Stimulated activated CD4-positive, alpha-beta T cell treated with anti-CD3 and anti-CD28 coated beads, Interleukin-12 subunit alpha, Interleukin-12 subunit beta, amount 100 ng/mL, for 24 hours (primary cell): ENCODE data around the gene ARID1B.

Source experiments
- DNase-seq, 2 experiments: peaks; one replicate each; pipeline ENCODE4 v3.0.0-alpha.2; 2020; ENCODE audit warnings: low read depth in 2 of 2

ARID1B gene

DNA sequence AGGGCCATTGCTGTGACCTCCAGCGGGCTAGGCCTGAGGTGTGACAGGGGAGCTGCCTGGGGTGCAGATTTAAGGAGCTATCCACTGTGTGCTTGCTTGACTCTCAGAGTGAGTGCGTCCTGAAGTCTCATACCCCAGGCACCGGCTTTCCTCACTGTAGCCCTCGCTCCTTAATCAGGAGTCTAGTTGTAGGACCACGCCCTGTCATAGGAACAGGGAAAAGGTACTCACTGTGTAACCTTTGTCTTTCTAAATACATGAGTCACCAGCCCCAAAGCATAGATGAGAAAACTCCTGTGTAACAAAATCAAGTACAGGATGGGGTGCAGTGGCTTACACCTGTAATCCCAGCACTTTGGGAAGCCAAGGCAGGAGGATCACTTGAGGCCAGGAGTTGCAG, 404.5 kb downstream of the ARID1B start:
- no peak for DNase-seq

DNA sequence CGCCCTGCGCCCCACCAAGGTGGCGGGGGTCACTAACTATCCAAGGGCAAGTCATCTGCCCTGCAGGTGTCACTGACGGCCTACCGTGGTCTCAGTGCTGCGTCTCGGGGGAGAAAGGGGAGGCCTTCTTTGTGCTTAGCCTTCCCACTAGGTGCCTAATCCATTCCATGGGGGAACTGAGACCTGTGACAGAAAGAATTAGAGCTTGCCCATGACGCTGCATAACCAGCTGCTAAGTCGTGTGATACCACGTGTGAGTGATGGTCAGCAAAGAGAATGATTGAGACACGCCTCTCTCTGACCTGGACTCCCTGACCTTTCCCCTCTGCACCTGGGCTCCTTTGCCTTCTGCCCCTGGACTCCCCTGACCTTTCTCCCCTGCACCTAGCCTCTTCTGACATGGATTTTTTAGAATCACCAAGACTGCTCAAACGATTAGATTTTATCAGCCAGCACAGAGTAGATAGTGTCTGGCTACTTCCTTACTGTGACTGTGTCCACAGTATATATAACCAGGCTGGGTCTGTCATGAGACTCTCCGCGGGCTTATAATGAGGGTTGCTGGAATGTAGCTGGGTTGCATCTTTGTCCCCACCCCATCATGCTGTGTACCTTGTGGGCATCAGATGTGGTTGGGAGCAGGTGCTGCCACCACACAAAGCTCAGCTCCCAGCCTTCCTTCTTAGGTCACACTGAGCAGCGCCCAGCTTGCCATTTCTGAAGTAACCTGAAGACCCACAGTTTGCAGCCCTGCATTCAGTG, 405.5 kb downstream of the ARID1B start:
- DNase-seq, result no peak

DNA sequence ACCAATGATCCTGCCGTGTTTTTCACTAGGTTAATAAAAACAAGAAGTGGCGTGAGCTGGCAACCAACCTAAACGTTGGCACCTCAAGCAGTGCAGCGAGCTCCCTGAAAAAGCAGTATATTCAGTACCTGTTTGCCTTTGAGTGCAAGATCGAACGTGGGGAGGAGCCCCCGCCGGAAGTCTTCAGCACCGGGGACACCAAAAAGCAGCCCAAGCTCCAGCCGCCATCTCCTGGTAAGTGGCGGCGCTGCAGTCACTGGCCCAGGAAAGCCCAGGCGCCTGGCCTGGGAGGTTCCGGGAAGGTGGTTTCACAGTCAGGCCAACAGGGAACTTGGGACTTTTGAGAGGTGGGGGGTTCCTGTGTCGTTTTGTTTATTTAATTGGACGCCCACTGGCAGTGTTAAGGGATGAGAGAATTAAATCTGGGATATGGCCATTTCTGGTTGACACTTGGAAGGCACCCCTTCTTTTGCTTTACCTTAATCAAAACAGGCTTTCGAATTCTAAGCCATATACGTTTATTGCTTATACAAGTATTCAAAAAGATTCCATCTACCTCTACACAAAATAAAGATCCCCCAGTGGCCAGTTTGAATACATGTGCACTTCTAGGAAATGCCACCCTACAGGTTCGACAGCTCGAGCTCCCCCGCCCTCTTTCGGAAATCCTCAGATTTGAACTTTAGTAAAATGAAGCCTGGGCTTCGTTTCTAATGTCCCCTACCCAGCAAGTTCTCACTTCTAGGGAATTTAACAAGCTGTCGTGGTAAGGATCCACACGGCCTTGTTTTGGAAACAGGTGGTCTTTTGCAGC, 407.2 kb downstream of the ARID1B start:
- DNase-seq, result peak; percentile 26 to 36

DNA sequence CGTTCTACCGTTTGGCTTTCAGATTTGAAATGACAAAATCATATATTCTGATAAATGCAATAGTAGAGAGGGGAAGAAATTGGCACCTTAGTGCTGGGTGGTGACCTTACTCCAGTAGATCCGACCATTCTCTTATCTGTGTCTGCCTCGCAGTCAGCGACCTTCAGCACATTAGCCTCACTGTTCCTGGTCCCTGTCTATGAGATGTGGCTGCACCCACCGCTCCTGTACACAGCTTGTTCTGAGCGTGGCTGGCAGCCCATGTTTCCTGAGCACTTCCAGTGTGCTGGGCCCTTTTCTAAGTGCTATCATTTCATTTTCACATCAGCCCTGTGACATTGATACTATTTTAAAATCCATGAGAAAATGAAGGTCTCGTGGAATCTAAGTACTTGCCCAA, 408.0 kb downstream of the ARID1B start:
- no peak for DNase-seq

DNA sequence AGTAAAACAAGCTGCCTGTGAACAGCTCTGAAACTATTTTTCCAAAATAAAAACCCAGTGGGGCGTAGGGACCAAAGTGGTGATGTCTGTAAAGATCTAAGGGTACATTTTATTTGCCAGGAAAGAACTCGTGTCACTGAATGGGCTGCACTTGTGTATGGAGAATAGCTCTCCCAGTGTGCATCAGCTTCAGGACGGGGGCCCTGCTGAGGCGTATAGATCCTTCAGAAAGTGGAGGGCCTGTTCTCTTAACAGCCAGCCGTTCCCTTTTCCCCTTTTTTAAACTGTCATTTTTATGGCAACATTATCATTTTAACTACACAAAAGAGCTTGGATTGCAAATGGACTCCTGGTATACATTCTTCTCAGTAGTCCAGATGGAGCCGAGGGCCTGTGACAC, 408.8 kb downstream of the ARID1B start:
- no peak for DNase-seq

DNA sequence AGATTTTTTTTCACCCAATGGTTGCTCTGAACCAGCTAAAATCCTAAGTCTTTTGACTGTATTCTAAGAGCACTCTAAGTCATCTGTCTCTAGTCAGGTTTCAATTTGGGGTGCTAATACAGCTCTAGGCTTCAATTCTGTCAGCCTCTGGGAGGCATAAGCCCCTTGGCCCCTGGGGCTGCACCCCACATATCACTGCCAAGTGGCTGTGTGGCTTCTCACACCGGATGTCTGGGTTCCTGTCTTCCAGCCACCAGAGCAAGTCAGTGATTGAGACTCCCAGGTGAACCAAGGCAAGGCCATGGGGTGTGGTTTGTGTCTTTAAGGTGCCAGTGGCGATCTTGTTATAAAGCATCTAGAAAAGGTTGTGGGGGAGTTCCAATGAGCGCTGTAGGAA, 409.6 kb downstream of the ARID1B start:
- no peak for DNase-seq

DNA sequence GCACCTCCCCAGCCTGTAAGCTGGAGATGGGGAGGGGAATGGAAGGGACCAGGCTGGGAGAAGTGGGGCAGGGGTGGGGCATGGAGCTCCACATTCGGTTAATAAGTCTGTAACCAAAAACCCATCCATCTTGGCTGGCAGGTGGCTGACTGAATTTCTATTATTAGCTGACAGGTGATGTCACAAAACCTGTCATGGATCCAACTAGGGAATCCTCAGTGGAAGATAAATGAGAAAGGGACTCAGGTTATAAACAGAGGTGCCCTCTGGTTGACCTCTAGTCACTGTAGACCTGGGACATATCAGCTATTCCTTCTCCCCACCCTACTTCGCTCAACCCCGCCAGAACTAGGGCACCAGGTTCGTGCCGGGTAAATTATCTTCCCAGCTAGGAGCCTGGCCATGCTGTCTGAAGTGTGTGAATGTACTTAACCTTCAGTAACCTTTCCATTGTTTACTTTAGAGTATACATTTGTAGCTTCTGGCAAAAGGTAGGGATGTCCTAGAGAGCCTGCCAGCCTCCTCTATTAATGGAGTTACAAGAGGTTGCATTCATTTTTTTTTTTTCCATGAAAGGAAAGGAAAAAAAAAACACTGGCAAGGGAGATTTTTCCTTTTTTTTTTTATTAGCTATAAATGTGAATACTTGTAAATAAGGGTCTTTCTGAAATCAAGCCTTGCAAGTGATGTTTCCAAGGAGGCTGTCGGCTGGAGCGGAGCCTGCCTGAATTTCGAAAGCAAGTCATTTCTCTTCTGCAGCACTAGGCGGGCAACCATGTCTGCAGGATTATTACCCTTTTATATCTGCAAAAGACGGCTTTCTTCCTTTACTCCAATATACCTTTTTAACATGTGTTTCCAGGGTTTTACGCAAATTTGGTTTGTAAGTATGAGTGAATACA, 410.3 kb downstream of the ARID1B start:
- no peak for DNase-seq

DNA sequence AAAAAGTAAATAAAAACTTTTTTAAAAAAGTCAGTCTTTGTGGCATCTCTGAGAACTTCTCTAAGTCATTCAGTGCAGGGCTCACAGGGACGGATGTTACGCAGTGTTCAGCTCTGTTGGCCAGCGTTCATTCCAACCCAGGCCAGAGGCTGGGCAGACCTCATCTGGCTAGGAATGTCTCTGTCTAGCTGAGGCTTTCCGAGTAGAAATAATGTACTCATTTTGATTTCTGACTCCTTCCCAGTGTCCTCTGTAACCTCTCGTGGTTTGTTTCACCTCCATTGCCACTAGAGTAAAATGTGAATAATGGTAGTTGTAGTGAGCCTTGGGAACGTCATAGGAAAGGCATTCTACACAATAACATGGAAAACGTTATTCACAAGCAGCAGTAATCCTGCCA, 411.0 kb downstream of the ARID1B start:
- DNase-seq, result no peak

DNA sequence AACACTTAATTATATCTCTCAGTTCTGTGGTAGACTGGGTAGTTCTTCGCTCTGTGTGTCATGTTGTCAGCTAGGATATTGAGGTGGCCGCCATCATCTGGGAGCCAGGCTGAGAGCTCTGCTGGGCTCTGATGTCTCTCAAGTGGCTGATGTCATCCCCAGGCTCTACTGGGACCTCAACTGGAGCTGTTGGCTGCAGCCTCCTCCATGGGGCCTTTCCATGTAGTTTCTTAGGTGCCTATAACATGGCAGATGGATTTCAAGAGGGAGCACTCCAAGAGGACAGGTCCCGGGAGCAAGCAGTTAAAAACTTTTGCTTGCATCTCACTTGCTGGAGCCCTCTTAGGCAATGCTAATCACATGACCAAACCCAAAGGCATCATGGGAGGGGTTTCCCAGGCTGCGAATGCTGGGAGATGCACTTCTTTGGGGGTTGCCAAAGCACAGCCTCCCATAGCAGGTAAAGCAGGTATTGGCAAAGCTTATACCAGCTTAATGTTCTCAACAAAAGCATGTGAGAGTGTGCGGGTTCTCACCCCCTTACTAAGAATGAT, 416.3 kb downstream of the ARID1B start:
- no peak for DNase-seq

DNA sequence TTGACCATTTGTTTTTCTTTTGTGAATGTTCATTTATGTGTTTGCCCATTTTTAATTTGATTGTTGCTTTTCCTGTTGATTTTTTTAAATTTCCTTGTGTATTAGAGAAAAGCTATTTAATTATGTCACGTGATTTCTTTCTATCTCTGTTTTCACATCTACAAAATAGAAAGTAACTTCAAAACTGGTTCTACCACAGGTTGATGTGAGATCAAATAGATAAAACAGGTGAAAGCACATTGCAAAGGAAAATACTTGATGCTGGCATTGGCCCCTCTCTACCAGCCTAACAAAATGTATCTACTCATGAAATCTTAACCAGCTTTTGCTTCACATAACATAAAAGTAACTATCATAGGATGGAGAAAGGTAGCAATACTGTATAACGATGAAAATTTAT, 416.9 kb downstream of the ARID1B start:
- no peak for DNase-seq

DNA sequence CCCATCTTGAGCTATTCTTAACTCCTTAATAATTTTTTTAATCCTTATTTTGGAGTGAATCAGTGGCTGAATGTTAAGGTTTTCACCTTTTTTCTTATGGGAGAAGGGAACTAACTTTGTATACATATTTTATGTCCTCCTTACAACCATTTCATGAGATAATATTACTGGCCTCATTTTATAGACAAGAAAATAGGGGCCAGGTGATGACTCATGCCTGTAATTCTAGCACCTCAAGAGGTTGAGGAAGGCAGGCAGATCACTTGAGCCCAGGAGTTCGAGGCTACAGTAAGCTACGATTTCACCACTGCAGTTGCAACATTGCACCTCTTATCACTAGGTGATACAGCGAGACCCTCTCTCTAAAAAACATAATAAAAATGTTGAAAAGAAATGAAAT, 417.5 kb downstream of the ARID1B start:
- DNase-seq, result no peak

DNA sequence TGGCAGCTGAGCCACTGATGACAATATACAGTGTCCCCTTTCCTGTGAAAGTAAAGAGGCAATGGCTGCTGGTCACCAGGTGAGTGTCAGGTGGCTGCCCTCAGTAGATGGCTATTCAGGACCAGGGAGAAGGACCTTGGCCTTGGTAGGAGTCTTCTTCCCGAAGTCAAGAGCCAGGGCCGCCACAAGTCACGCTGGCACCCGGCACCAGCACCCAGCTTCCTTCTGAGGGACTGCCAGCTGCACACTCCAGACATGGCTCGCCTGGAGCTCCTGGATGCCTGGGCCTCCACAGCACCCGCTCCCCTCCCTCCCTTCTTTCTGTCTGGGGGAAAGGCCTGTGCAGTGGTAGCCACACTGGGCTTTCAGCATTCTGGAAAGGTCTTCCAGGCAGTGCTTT, 419.2 kb downstream of the ARID1B start:
- no peak for DNase-seq

DNA sequence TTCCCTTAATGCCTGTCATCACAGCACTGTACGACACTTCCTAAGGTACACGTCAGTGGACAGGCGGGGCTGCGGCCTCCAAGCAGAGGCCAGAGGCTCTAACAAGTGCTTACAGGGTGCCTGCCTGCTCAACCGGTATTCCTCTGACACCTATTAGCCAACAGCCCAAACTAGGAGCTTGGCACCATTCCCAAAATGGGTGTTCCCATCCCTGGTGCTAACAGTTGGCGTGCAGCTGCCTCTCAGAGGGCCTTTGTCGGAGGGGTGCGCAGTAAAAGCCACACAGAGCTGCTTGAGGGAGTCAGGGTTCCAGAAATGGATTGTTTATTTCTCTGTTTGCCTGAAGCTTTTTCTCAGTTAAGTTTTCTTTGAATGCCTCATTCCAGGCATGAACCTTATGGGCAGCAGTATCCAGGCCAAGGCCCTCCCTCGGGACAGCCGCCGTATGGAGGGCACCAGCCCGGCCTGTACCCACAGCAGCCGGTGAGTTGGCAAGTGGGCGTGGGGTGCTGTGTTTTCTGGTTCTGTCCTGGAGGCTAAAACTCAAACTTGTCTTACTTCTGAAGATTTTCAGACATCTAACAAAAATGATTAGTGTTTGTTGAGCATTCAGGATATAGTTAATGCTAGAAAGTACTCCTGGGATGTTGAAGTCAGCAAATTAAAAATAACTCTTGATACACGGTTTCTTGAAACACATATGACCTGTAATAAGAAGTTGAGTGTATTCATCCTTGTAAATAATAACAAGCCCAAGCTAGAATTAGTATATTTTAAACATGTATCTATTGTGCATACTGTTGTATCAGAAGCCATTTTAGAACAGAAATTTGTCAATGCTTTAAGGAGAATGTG, 421.5 kb downstream of the ARID1B start:
- DNase-seq, result no peak

DNA sequence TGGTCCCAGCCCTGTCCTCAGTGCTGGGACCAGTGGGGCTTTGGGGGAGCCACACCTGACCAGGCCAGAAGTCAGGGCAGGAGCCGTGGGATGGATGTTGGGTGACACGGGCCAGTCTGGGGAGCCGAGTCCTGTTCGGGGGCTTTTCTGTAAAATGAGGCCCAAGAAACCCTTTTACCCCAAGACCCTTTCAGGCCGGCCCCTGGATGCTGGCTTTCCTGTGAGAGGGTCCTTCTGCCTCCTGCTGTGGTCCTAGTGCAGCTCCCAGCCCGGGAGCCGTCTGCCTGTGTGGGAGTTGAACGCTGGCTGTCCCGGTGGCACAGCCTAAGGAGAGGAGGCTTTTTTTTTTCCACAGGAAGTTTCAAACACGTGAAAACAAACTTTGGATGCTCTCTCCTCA, 422.9 kb downstream of the ARID1B start:
- DNase-seq, result no peak

DNA sequence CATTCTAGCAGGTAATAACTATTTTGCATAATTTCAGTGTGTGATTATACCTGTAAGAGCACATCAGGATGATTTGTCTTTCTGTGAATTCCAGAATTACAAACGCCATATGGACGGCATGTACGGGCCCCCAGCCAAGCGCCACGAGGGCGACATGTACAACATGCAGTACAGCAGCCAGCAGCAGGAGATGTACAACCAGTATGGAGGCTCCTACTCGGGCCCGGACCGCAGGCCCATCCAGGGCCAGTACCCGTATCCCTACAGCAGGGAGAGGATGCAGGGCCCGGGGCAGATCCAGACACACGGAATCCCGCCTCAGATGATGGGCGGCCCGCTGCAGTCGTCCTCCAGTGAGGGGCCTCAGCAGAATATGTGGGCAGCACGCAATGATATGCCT, 423.4 kb downstream of the ARID1B start:
- no peak for DNase-seq

DNA sequence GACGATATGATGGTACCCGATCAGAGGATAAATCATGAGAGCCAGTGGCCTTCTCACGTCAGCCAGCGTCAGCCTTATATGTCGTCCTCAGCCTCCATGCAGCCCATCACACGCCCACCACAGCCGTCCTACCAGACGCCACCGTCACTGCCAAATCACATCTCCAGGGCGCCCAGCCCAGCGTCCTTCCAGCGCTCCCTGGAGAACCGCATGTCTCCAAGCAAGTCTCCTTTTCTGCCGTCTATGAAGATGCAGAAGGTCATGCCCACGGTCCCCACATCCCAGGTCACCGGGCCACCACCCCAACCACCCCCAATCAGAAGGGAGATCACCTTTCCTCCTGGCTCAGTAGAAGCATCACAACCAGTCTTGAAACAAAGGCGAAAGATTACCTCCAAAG, 423.9 kb downstream of the ARID1B start:
- DNase-seq, result no peak

DNA sequence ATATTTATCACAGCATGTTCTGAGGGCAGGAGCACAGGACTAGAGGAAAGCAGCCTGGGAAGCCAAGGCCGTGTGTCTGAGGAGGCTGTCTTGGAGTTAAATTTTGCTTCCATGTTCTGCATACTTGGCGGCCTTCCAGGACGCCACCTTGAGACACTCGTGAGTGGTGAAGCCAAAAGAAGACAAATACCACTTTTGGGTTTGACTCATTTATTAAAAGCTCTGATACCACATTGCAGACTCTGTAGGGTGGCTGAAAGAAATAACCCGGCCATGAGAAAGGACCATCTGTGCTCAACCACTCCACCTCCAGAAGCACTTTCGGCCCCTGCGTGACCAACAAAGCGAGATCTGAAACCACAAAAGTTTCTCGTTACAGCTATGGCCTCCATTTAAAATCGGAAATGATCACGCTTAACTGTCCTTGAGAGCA, 426.1 kb downstream of the ARID1B start:
- DNase-seq, result no peak

DNA sequence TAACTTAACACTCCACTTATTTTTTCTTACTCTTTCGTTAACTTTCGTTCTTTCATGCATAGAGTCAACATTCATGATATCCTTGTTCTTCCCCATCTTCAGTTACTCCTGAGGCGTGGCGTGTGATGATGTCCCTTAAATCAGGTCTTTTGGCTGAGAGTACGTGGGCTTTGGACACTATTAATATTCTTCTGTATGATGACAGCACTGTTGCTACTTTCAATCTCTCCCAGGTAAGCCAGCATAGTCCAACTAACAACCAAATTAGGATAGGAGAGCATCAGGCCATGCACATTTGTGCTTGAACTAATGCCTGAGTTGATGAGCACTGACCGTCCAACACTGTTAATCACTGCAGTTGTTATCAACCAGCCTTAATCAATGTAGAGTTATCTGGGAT, 426.6 kb downstream of the ARID1B start:
- no peak for DNase-seq

DNA sequence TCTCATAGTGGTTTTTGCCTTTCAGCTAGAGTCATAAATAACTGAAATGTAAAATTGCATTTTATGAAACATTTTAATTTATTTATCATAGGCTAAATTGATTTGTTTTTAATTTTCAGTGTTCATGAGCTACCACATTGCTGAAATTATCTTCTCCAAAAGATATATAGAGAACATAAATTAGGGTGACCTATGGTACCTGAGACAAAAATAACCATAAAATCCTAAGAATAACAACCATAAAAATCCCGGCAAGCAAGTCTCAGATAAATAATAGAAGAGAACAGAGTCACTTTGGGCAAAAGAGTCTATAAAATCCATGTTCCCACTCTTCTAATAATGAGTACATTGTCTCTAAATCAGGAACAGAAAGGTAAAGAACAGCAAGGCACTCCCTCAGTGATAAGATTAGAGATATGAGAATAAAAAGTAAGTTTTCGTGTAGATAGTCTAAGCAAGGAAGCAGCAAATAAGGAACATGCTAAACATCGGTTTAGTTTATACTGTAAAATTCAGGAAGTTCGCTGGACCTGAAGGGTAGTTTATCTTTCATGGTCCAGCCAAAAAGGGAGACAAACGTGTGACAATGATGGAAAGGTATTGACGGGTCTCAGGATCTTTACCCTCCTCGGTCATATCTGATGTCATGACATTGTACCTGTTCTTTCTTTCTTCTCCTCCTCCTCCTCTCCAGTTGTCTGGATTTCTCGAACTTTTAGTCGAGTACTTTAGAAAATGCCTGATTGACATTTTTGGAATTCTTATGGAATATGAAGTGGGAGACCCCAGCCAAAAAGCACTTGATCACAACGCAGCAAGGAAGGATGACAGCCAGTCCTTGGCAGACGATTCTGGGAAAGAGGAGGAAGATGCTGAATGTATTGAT, 428.5 kb downstream of the ARID1B start:
- no peak for DNase-seq

DNA sequence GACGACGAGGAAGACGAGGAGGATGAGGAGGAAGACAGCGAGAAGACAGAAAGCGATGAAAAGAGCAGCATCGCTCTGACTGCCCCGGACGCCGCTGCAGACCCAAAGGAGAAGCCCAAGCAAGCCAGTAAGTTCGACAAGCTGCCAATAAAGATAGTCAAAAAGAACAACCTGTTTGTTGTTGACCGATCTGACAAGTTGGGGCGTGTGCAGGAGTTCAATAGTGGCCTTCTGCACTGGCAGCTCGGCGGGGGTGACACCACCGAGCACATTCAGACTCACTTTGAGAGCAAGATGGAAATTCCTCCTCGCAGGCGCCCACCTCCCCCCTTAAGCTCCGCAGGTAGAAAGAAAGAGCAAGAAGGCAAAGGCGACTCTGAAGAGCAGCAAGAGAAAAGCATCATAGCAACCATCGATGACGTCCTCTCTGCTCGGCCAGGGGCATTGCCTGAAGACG, 429.2 kb downstream of the ARID1B start:
- no peak for DNase-seq
